ENCODE results near the gene IL1A.

- TF ChIP-seq CTCF (IDR thresholded peaks at IDR 0.05 in 2 of 3, conservative IDR thresholded peaks at IDR 0.05 in 1 of 3; ENCODE audit: borderline replicate concordance in 1 of 3, insufficient read depth in 1 of 3, low read depth in 2 of 3, low read length in 2 of 3), result no peak
- no peak for TF ChIP-seq EZH2 (IDR thresholded peaks at IDR 0.05)
- no peak for TF ChIP-seq SP1 (IDR thresholded peaks at IDR 0.05; ENCODE audit: low read depth)
- TF ChIP-seq EGR1 (IDR thresholded peaks at IDR 0.05; ENCODE audit: low read depth), result no peak
- TF ChIP-seq CBX3 (IDR thresholded peaks at IDR 0.05; ENCODE audit: low read depth), result no peak
- TF ChIP-seq SIN3A (IDR thresholded peaks at IDR 0.05; ENCODE audit: low read depth), result no peak
- no peak for TF ChIP-seq POLR2A (IDR thresholded peaks at IDR 0.05; ENCODE audit: borderline replicate concordance, extremely low read depth, insufficient read depth, insufficient read length)
- no peak for TF ChIP-seq ZNF274 (IDR thresholded peaks at IDR 0.05; ENCODE audit: low read depth, low read length)
- no peak for TF ChIP-seq SRF (IDR thresholded peaks at IDR 0.05; ENCODE audit: low read depth)
- TF ChIP-seq EZH2phosphoT487 (IDR thresholded peaks at IDR 0.05; ENCODE audit: borderline replicate concordance), result no peak
- no peak for TF ChIP-seq TCF7L2 (IDR thresholded peaks at IDR 0.05; ENCODE audit: borderline replicate concordance, extremely low read depth, insufficient read depth, insufficient read length)
- no peak for TF ChIP-seq REST (IDR thresholded peaks at IDR 0.05; ENCODE audit: low read depth)
- TF ChIP-seq POLR2AphosphoS5 (IDR thresholded peaks at IDR 0.05; ENCODE audit: low read depth, low read length), result no peak
These were observed 27.6 kb upstream of the IL1A start for GRCh38 chr2:112811841-112812306.

Data from HCT116 (cell line).